SK-N-MC (cell line): ENCODE results near the gene GATA6.

Experiments
- EZH2 ChIP-seq: fragments of 200-600 bp; sonication (generic); IDR thresholded peaks from one replicate; pipeline ENCODE4 v1.6.1; 2017; ENCODE audit warnings: antibody characterized with exemption
- FOXP2 ChIP-seq: optimal IDR thresholded peaks from 2 replicates; pipeline ENCODE3; 2011; ENCODE audit warnings: mild to moderate bottlenecking, moderate library complexity; ENCODE audit not compliant: insufficient read depth; ENCODE audit errors: extremely low read length, control extremely low read depth
- POLR2AphosphoS5 ChIP-seq: IDR thresholded peaks from 2 replicates; pipeline ENCODE4 v1.6.1; 2012; ENCODE audit warnings: mild to moderate bottlenecking, low read depth, low read length, borderline replicate concordance

GRCh38 chr18:22233266-22233665 lies 63.9 kb downstream of the GATA6 start:
- TF ChIP-seq POLR2AphosphoS5 = no peak
- TF ChIP-seq EZH2 = no peak
- TF ChIP-seq FOXP2 = no peak
